Calu3 (cell line): ENCODE results near the gene RABEP1. TPM values are rescaled to one million over a fixed set of nuclear protein-coding genes. Genes with fewer than 3 reads are reported as not detected.

Source experiments
- BruUV-seq: library from RNA; stranded (reverse); fragments of 400-500 nt; replicated peaks from 2 replicates; lab custom pipeline; 2021; lab: Mats Ljungman, UMichigan
- CTCF ChIA-PET: fragments of 300-600 bp; sonication (Branson Sonifier 250); formaldehyde crosslinking; loops from one replicate; lab custom pipeline; 2022; ENCODE audit warnings: antibody characterized with exemption; lab: Charles Lee
- DNase-seq: peaks from one replicate; pipeline ENCODE4 v3.0.0; 2022
- H3K27ac Mint-ChIP-seq: one replicate; pipeline ENCODE4 v1.8.0; 2022; ENCODE audit warnings: mixed read lengths; ENCODE audit not compliant: unreplicated experiment
- H3K27me3 Mint-ChIP-seq: one replicate; pipeline ENCODE4 v1.8.0; 2022; ENCODE audit warnings: mixed read lengths; ENCODE audit not compliant: unreplicated experiment
- H3K36me3 Mint-ChIP-seq: one replicate; pipeline ENCODE4 v1.8.0; 2022; ENCODE audit warnings: mild to moderate bottlenecking, moderate library complexity, mixed read lengths; ENCODE audit not compliant: insufficient read depth, unreplicated experiment
- H3K4me1 Mint-ChIP-seq: one replicate; pipeline ENCODE4 v1.8.0; 2022; ENCODE audit warnings: mild to moderate bottlenecking, low read depth, mixed read lengths; ENCODE audit not compliant: unreplicated experiment
- H3K4me3 Mint-ChIP-seq: one replicate; pipeline ENCODE4 v1.8.0; 2022; ENCODE audit warnings: mild to moderate bottlenecking, low read depth, moderate library complexity, mixed read lengths; ENCODE audit not compliant: unreplicated experiment
- H3K9me3 Mint-ChIP-seq: one replicate; pipeline ENCODE4 v1.8.0; 2022; ENCODE audit warnings: low read depth, mixed read lengths; ENCODE audit not compliant: unreplicated experiment
- CTCF ChIP-seq: fragments of 200-600 bp; IDR thresholded peaks from one replicate; pipeline ENCODE4 v1.8.0; 2022; ENCODE audit warnings: antibody characterized with exemption; ENCODE audit not compliant: unreplicated experiment
- intact Hi-C: fragments of 100-400 bp; cut with micrococcal nuclease; formaldehyde crosslinking; loops from one replicate; pipeline ENCODE4 v1.10.0; 2022; ENCODE audit not compliant: unreplicated experiment
- total RNA-seq: library from RNA; stranded (reverse); gene quantifications from 2 replicates; pipeline ENCODE4 v1.2.3, GENCODE V29; 2022

The RABEP1 gene
- total RNA-seq, 1 experiment from 2014 or later: 33.5 TPM

- Mint-ChIP-seq H3K9me3 (no peaks in the 10 kb centered on the region), H3K27me3 (no peaks in the 10 kb centered on the region), H3K4me3 (peak within 1 kb of the TSS; percentile 84), H3K4me1 (peaks cover 12% of the 10 kb centered on the region), H3K27ac (peak within 1 kb of the TSS; percentile 83), H3K36me3 (peaks cover 62% of the 10 kb centered on the region)
- no peak for TF ChIP-seq CTCF
- intact Hi-C loops: no loop called here
- DNase-seq: peak; percentile 81
- CTCF ChIA-PET: interaction anchor here (0.6 kb wide), 1 partner anchor 1403 kb away, joined by 10 read pairs; no protein-coding TSS in a partner anchor
- BruUV-seq: no TSS peak
Measured at GRCh38 chr17:5419959-5420653, 138.0 kb downstream of the RABEP1 start, which contains the start of gene RPAIN. TSS of gene RPAIN (plus strand) at chr17:5420182. CDS start at chr17:5420211, 29 bp downstream.

GRCh38 chr17:5422505-5422904 lies 140.4 kb downstream of the RABEP1 start:
- no peak overlapping the region for H3K27ac Mint-ChIP-seq
- H3K36me3 Mint-ChIP-seq: peaks cover 46% of the 10 kb centered on the region
- no peaks in the 10 kb centered on the region for H3K9me3 Mint-ChIP-seq
- CTCF ChIA-PET: interaction anchor here (1.9 kb wide), 1 partner anchor 17 kb away, joined by 10 read pairs; the partner anchor contains the start of gene C1QBP
- no peaks in the 10 kb centered on the region for H3K27me3 Mint-ChIP-seq
- no TSS peak for BruUV-seq
- intact Hi-C loops: no loop called here
- DNase-seq: no peak
- H3K4me1 Mint-ChIP-seq: peaks cover 12% of the 10 kb centered on the region
- no peak for TF ChIP-seq CTCF
- H3K4me3 Mint-ChIP-seq: no peak overlapping the region

- BruUV-seq: no TSS peak
- no peak for DNase-seq
- H3K4me1 Mint-ChIP-seq: peaks cover 12% of the 10 kb centered on the region
- intact Hi-C loops: no loop called here
- no peak overlapping the region for H3K27ac Mint-ChIP-seq
- no peak overlapping the region for H3K4me3 Mint-ChIP-seq
- CTCF ChIA-PET: no interaction called here
- H3K36me3 Mint-ChIP-seq: peaks cover 32% of the 10 kb centered on the region
- H3K9me3 Mint-ChIP-seq: no peaks in the 10 kb centered on the region
- no peak for TF ChIP-seq CTCF
- H3K27me3 Mint-ChIP-seq: no peaks in the 10 kb centered on the region
Measured at GRCh38 chr17:5424909-5425308, 142.8 kb downstream of the RABEP1 start.

- no TSS peak for BruUV-seq
- no peaks in the 10 kb centered on the region for H3K27me3 Mint-ChIP-seq
- H3K9me3 Mint-ChIP-seq: no peaks in the 10 kb centered on the region
- H3K4me3 Mint-ChIP-seq: no peak overlapping the region
- no peak overlapping the region for H3K27ac Mint-ChIP-seq
- intact Hi-C loops: no loop called here
- CTCF ChIA-PET: no interaction called here
- DNase-seq: no peak
- H3K36me3 Mint-ChIP-seq: peaks cover 23% of the 10 kb centered on the region
- H3K4me1 Mint-ChIP-seq: peaks cover 12% of the 10 kb centered on the region
- TF ChIP-seq CTCF: no peak
Measured at GRCh38 chr17:5425826-5426225, 143.7 kb downstream of the RABEP1 start.
